Endothelial cell of umbilical vein (primary cell): ENCODE results near the gene SPPL3. TPM values are rescaled to one million over a fixed set of nuclear protein-coding genes. Genes with fewer than 3 reads are reported as not detected.

Experiments
- BruUV-seq: library from RNA; stranded (reverse); fragments of 400-500 nt; replicated peaks from 2 replicates; lab custom pipeline; 2021; lab: Mats Ljungman, UMichigan
- CTCF ChIA-PET: fragments of 300-600, 350-600 bp; sonication (Branson Sonifier 250); formaldehyde crosslinking; loops from one replicate; lab custom pipeline; 2021; ENCODE audit warnings: antibody characterized with exemption, inconsistent platforms; lab: Charles Lee
- POLR2A ChIA-PET: fragments of 300-600, 350-600 bp; sonication (Branson Sonifier 250); formaldehyde crosslinking; loops from one replicate; lab custom pipeline; 2021; ENCODE audit warnings: antibody characterized with exemption, inconsistent platforms; lab: Charles Lee
- DNase-seq: peaks from one replicate; pipeline ENCODE4 v3.0.0-alpha.2; 2011; ENCODE audit warnings: low read depth, low spot score
- FAIRE-seq: peaks from 2 replicates; lab custom pipeline; 2011; peaks lifted over from hg19 to GRCh38; lab: Jason Lieb, UNC
- H2AFZ ChIP-seq: 2 replicates; pipeline ENCODE4 v1.6.0; 2012; ENCODE audit warnings: low read depth, low read length, control low read depth, inconsistent platforms
- H3K27ac ChIP-seq: 2 replicates; pipeline ENCODE4 v1.5.1; 2011; ENCODE audit warnings: low read depth, mild to moderate bottlenecking, control low read depth, low read length, moderate library complexity; ENCODE audit not compliant: insufficient read depth
- H3K27me3 ChIP-seq, 2 experiments: 2 replicates each; pipeline versions ENCODE4 v1.6.0 to v1.6.1; 2011; ENCODE audit warnings: low read length in 2 of 2, mixed read lengths in 1 of 2; ENCODE audit not compliant: control insufficient read depth in 2 of 2, insufficient read depth in 2 of 2
- H3K36me3 ChIP-seq, 2 experiments: 2 replicates in 1 of 2; 3 replicates in 1 of 2; pipeline ENCODE4 v1.5.1; 2011; ENCODE audit warnings: low read length in 2 of 2, mild to moderate bottlenecking in 1 of 2, moderate library complexity in 1 of 2; ENCODE audit not compliant: control insufficient read depth in 2 of 2, insufficient read depth in 2 of 2; ENCODE audit errors: extremely low read depth in 1 of 2
- H3K4me1 ChIP-seq: 3 replicates; pipeline ENCODE4 v1.5.1; 2011; ENCODE audit warnings: mild to moderate bottlenecking, low read length; ENCODE audit not compliant: control insufficient read depth, insufficient read depth; ENCODE audit errors: extremely low read depth
- H3K4me2 ChIP-seq: 2 replicates; pipeline ENCODE4 v1.6.1; 2011; ENCODE audit warnings: low read length, control low read depth, mixed read lengths; ENCODE audit not compliant: insufficient read depth
- H3K4me3 ChIP-seq, 3 experiments: fragments of 200-600 bp in 1 of 3; sonication (generic), shearing (Covaris generic) in 1 of 3; replicated peaks in 1 of 3; 2 replicates each; pipeline ENCODE4 v1.5.1; 2011 to 2016; ENCODE audit warnings: control low read depth in 3 of 3, low read length in 3 of 3, mild to moderate bottlenecking in 2 of 3, inconsistent platforms in 1 of 3, low read depth in 1 of 3, moderate library complexity in 1 of 3; ENCODE audit not compliant: insufficient read depth in 1 of 3
- H3K79me2 ChIP-seq: 2 replicates; pipeline ENCODE4 v1.6.0; 2012; ENCODE audit warnings: low read length, inconsistent platforms; ENCODE audit not compliant: control insufficient read depth, insufficient read depth
- H3K9ac ChIP-seq: replicated peaks from 2 replicates; pipeline ENCODE3; 2011; ENCODE audit warnings: low read length, control low read depth; ENCODE audit not compliant: insufficient read depth; ENCODE audit errors: extremely low read depth
- H3K9me1 ChIP-seq: replicated peaks from 3 replicates; pipeline ENCODE4 v1.6.0; 2011; ENCODE audit warnings: mild to moderate bottlenecking, low read length; ENCODE audit not compliant: control insufficient read depth, insufficient read depth; ENCODE audit errors: extremely low read depth
- H3K9me3 ChIP-seq: replicated peaks from 2 replicates; pipeline ENCODE4 v1.5.1; 2012; ENCODE audit warnings: low read length, inconsistent platforms; ENCODE audit not compliant: control insufficient read depth, insufficient read depth
- H4K20me1 ChIP-seq: replicated peaks from 2 replicates; pipeline ENCODE3; 2011; ENCODE audit warnings: mild to moderate bottlenecking, low read length; ENCODE audit not compliant: control insufficient read depth, insufficient read depth; ENCODE audit errors: extremely low read depth
- CTCF ChIP-seq, 2 donors: IDR thresholded peaks; 1 replicate in 1 of 2; 2 replicates in 1 of 2; pipeline ENCODE4 v1.5.1; 2011; ENCODE audit warnings: low read length in 2 of 2, mild to moderate bottlenecking in 2 of 2, moderate library complexity in 2 of 2, control low read depth in 1 of 2, inconsistent platforms in 1 of 2, low read depth in 1 of 2; ENCODE audit not compliant: insufficient read depth in 1 of 2; ENCODE audit errors: extremely low read depth in 1 of 2
- FOS ChIP-seq: IDR thresholded peaks from 2 replicates; pipeline ENCODE4 v1.6.1; 2011; ENCODE audit warnings: mild to moderate bottlenecking, low read length, moderate library complexity, borderline replicate concordance; ENCODE audit not compliant: insufficient read depth
- GATA2 ChIP-seq: IDR thresholded peaks from 2 replicates; pipeline ENCODE4 v1.7.0; 2011; ENCODE audit warnings: low read depth, mild to moderate bottlenecking, moderate library complexity, mixed read lengths, low read length; ENCODE audit not compliant: insufficient read length, insufficient read depth
- JUN ChIP-seq: IDR thresholded peaks from 2 replicates; pipeline ENCODE4 v1.6.1; 2011; ENCODE audit warnings: borderline replicate concordance, low read depth; ENCODE audit not compliant: insufficient read length, insufficient read depth
- MAX ChIP-seq: IDR thresholded peaks from 2 replicates; pipeline ENCODE4 v1.6.1; 2011; ENCODE audit not compliant: insufficient read depth, insufficient read length
- MYC ChIP-seq: IDR thresholded peaks from one replicate; pipeline ENCODE4 v1.6.1; 2011; ENCODE audit warnings: mild to moderate bottlenecking, low read depth, low read length
- dilution Hi-C: fragments of 300-500 bp; cut with MboI; formaldehyde crosslinking; loops from one replicate; pipeline ENCODE4 v1.15.0; 2019; ENCODE audit warnings: low sequenced_read_pairs; ENCODE audit not compliant: extremely low pct_ligation_motif_present
- intact Hi-C: fragments of 100-400 bp; cut with micrococcal nuclease; formaldehyde crosslinking; loops from one replicate; pipeline ENCODE4 v1.10.0; 2022
- polyA plus RNA-seq, 4 experiments: library from polyadenylated mRNA; depleted of rRNA in 3 of 4; stranded (reverse) in 3 of 4; unstranded in 1 of 4; fragments of >200 nt; gene quantifications; 2 replicates each; pipeline versions ENCODE4 v1.2.1 to v1.2.3, GENCODE V29; 2011 to 2012; ENCODE audit warnings: missing spikeins in 1 of 4
- total RNA-seq: library from RNA; stranded (reverse); gene quantifications from 2 replicates; pipeline ENCODE4 v1.2.3, GENCODE V29; 2021

The SPPL3 gene
- total and polyA plus RNA-seq, 2 donors (not counting 3 experiments of a cell fraction or from before 2014, with no cell fraction given) = 30.6 to 53.0 TPM

GRCh38 chr12:120750806-120751205, 153.4 kb downstream of the SPPL3 start:
- no peak overlapping the region for H3K4me3 ChIP-seq
- TF ChIP-seq FOS (no peak), GATA2 (no peak), MYC (no peak), JUN (no peak), MAX (no peak), CTCF (IDR thresholded peaks at IDR 0.05; ENCODE audit: extremely low read depth in 1 of 2, insufficient read depth in 1 of 2, low read depth in 1 of 2, low read length in 2 of 2) (no peak)
- H3K4me1 ChIP-seq = no peaks in the 10 kb centered on the region
- intact Hi-C loops = no loop called here
- CTCF ChIA-PET = interaction anchor here (0.7 to 2.6 kb wide), 4 partner anchors 15 to 221 kb away, joined by 3 to 16 read pairs (median 4); no protein-coding TSS in a partner anchor
- DNase-seq (no peak), FAIRE-seq (no peak)
- no peak overlapping the region for H3K27ac ChIP-seq
- no peak overlapping the region for H2AFZ ChIP-seq
- H3K9me3 ChIP-seq = no peaks in the 10 kb centered on the region
- H3K9me1 ChIP-seq = no peaks in the 10 kb centered on the region
- POLR2A ChIA-PET = no interaction called here
- H4K20me1 ChIP-seq = no peaks in the 10 kb centered on the region
- no TSS peak for BruUV-seq
- no peaks in the 10 kb centered on the region for H3K27me3 ChIP-seq
- H3K9ac ChIP-seq = no peak overlapping the region
- H3K79me2 ChIP-seq = no peaks in the 10 kb centered on the region
- H3K36me3 ChIP-seq = no peaks in the 10 kb centered on the region
- no peak overlapping the region for H3K4me2 ChIP-seq
- dilution Hi-C loops = no loop called here
